ENCODE results near the gene LIN7C.
"Not testable (repeated sequence)": the region's sequence is repeated elsewhere in the genome, so short reads cannot be mapped to it uniquely, and the experiment has no call there.

Gene LIN7C

GRCh38 chr11:27528712-27529111, 22.1 kb upstream of the LIN7C start:
- H3K9me3 ChIP-seq (replicated peaks; ENCODE audit: low read length) = no peaks in the 10 kb centered on the region
- no peaks in the 10 kb centered on the region for H3K27me3 ChIP-seq (ENCODE audit: control insufficient read depth, insufficient read depth, low read length)
- H3K4me1 ChIP-seq (ENCODE audit: control insufficient read depth, insufficient read depth, low read length) = peaks cover 17% of the 10 kb centered on the region
- no peak overlapping the region for H3K9ac ChIP-seq (ENCODE audit: low read depth, low read length)
- no peak overlapping the region for H3K4me2 ChIP-seq (ENCODE audit: low read length)
- no peaks in the 10 kb centered on the region for H3K36me3 ChIP-seq (ENCODE audit: insufficient read depth, low read length)
- H3K4me3 ChIP-seq (ENCODE audit: low read length) = no peak overlapping the region

GRCh38 chr11:27526535-27526934, 20.0 kb upstream of the LIN7C start:
- Histone ChIP-seq H3K27me3 (ENCODE audit: control insufficient read depth, insufficient read depth, low read length) (no peaks in the 10 kb centered on the region), H3K9ac (ENCODE audit: low read depth, low read length) (no peak overlapping the region), H3K36me3 (ENCODE audit: insufficient read depth, low read length) (no peaks in the 10 kb centered on the region), H3K9me3 (replicated peaks; ENCODE audit: low read length) (no peaks in the 10 kb centered on the region), H3K4me2 (ENCODE audit: low read length) (no peak overlapping the region), H3K4me1 (ENCODE audit: control insufficient read depth, insufficient read depth, low read length) (peaks cover 5% of the 10 kb centered on the region), H3K4me3 (ENCODE audit: low read length) (no peak overlapping the region)

GRCh38 chr11:27525824-27526516, 19.4 kb upstream of the LIN7C start:
- Histone ChIP-seq H3K9me3 (replicated peaks; ENCODE audit: low read length) (no peaks in the 10 kb centered on the region), H3K4me1 (ENCODE audit: control insufficient read depth, insufficient read depth, low read length) (peaks cover 5% of the 10 kb centered on the region), H3K4me3 (ENCODE audit: low read length) (no peak overlapping the region), H3K4me2 (ENCODE audit: low read length) (no peak overlapping the region), H3K36me3 (ENCODE audit: insufficient read depth, low read length) (no peaks in the 10 kb centered on the region), H3K27me3 (ENCODE audit: control insufficient read depth, insufficient read depth, low read length) (no peaks in the 10 kb centered on the region), H3K9ac (ENCODE audit: low read depth, low read length) (no peak overlapping the region)

GRCh38 chr11:27524155-27524554, 17.6 kb upstream of the LIN7C start:
- H3K4me2 ChIP-seq (ENCODE audit: low read length) = no peak overlapping the region
- H3K4me1 ChIP-seq (ENCODE audit: control insufficient read depth, insufficient read depth, low read length) = peaks cover 5% of the 10 kb centered on the region
- no peaks in the 10 kb centered on the region for H3K27me3 ChIP-seq (ENCODE audit: control insufficient read depth, insufficient read depth, low read length)
- no peaks in the 10 kb centered on the region for H3K9me3 ChIP-seq (replicated peaks; ENCODE audit: low read length)
- no peak overlapping the region for H3K4me3 ChIP-seq (ENCODE audit: low read length)
- no peak overlapping the region for H3K9ac ChIP-seq (ENCODE audit: low read depth, low read length)
- H3K36me3 ChIP-seq (ENCODE audit: insufficient read depth, low read length) = no peaks in the 10 kb centered on the region

- no peaks in the 10 kb centered on the region for H3K27me3 ChIP-seq (ENCODE audit: control insufficient read depth, insufficient read depth, low read length)
- no peaks in the 10 kb centered on the region for H3K9me3 ChIP-seq (replicated peaks; ENCODE audit: low read length)
- H3K4me1 ChIP-seq (ENCODE audit: control insufficient read depth, insufficient read depth, low read length) = peaks cover 5% of the 10 kb centered on the region
- H3K4me3 ChIP-seq (ENCODE audit: low read length) = no peak overlapping the region
- H3K9ac ChIP-seq (ENCODE audit: low read depth, low read length) = no peak overlapping the region
- H3K36me3 ChIP-seq (ENCODE audit: insufficient read depth, low read length) = no peaks in the 10 kb centered on the region
- H3K4me2 ChIP-seq (ENCODE audit: low read length) = no peak overlapping the region
Observed at GRCh38 chr11:27520226-27520625, 13.7 kb upstream of the LIN7C start.

GRCh38 chr11:27518518-27518917, 11.9 kb upstream of the LIN7C start:
- H3K27me3 ChIP-seq (ENCODE audit: control insufficient read depth, insufficient read depth, low read length) = no peaks in the 10 kb centered on the region
- no peaks in the 10 kb centered on the region for H3K9me3 ChIP-seq (replicated peaks; ENCODE audit: low read length)
- no peaks in the 10 kb centered on the region for H3K36me3 ChIP-seq (ENCODE audit: insufficient read depth, low read length)
- H3K4me1 ChIP-seq (ENCODE audit: control insufficient read depth, insufficient read depth, low read length) = peaks cover 10% of the 10 kb centered on the region
- no peak overlapping the region for H3K4me3 ChIP-seq (ENCODE audit: low read length)
- no peak overlapping the region for H3K4me2 ChIP-seq (ENCODE audit: low read length)
- no peak overlapping the region for H3K9ac ChIP-seq (ENCODE audit: low read depth, low read length)

- not testable (repeated sequence) for H3K9me3 ChIP-seq (replicated peaks; ENCODE audit: low read length); H3K4me3 ChIP-seq (ENCODE audit: low read length); H3K27me3 ChIP-seq (ENCODE audit: control insufficient read depth, insufficient read depth, low read length); H3K36me3 ChIP-seq (ENCODE audit: insufficient read depth, low read length); H3K9ac ChIP-seq (ENCODE audit: low read depth, low read length); H3K4me2 ChIP-seq (ENCODE audit: low read length)
- peaks cover 11% of the 10 kb centered on the region for H3K4me1 ChIP-seq (ENCODE audit: control insufficient read depth, insufficient read depth, low read length)
Observed at GRCh38 chr11:27517490-27517889, 10.9 kb upstream of the LIN7C start.

GRCh38 chr11:27514558-27514957, 8.0 kb upstream of the LIN7C start:
- Histone ChIP-seq H3K4me1 (ENCODE audit: control insufficient read depth, insufficient read depth, low read length) (peaks cover 11% of the 10 kb centered on the region), H3K27me3 (ENCODE audit: control insufficient read depth, insufficient read depth, low read length) (no peaks in the 10 kb centered on the region), H3K4me3 (ENCODE audit: low read length) (peak overlapping the region; percentile 32), H3K9me3 (replicated peaks; ENCODE audit: low read length) (no peaks in the 10 kb centered on the region), H3K36me3 (ENCODE audit: insufficient read depth, low read length) (no peaks in the 10 kb centered on the region), H3K4me2 (ENCODE audit: low read length) (peak overlapping the region; percentile 59), H3K9ac (ENCODE audit: low read depth, low read length) (no peak overlapping the region)

GRCh38 chr11:27514076-27514475, 7.5 kb upstream of the LIN7C start:
- no peaks in the 10 kb centered on the region for H3K27me3 ChIP-seq (ENCODE audit: control insufficient read depth, insufficient read depth, low read length)
- H3K4me2 ChIP-seq (ENCODE audit: low read length) = peak overlapping the region; percentile 59
- H3K9ac ChIP-seq (ENCODE audit: low read depth, low read length) = no peak overlapping the region
- no peaks in the 10 kb centered on the region for H3K36me3 ChIP-seq (ENCODE audit: insufficient read depth, low read length)
- peaks cover 11% of the 10 kb centered on the region for H3K4me1 ChIP-seq (ENCODE audit: control insufficient read depth, insufficient read depth, low read length)
- peak overlapping the region; percentile 32 for H3K4me3 ChIP-seq (ENCODE audit: low read length)
- no peaks in the 10 kb centered on the region for H3K9me3 ChIP-seq (replicated peaks; ENCODE audit: low read length)

- H3K9ac ChIP-seq (ENCODE audit: low read depth, low read length) = no peak overlapping the region
- H3K36me3 ChIP-seq (ENCODE audit: insufficient read depth, low read length) = no peaks in the 10 kb centered on the region
- H3K9me3 ChIP-seq (replicated peaks; ENCODE audit: low read length) = no peaks in the 10 kb centered on the region
- H3K4me1 ChIP-seq (ENCODE audit: control insufficient read depth, insufficient read depth, low read length) = peaks cover 11% of the 10 kb centered on the region
- H3K4me2 ChIP-seq (ENCODE audit: low read length) = no peak overlapping the region
- no peak overlapping the region for H3K4me3 ChIP-seq (ENCODE audit: low read length)
- no peaks in the 10 kb centered on the region for H3K27me3 ChIP-seq (ENCODE audit: control insufficient read depth, insufficient read depth, low read length)
Observed at GRCh38 chr11:27513389-27513788, 6.8 kb upstream of the LIN7C start.

GRCh38 chr11:27512238-27512637, 5.7 kb upstream of the LIN7C start:
- Histone ChIP-seq H3K9me3 (replicated peaks; ENCODE audit: low read length) (no peaks in the 10 kb centered on the region), H3K27me3 (ENCODE audit: control insufficient read depth, insufficient read depth, low read length) (no peaks in the 10 kb centered on the region), H3K9ac (ENCODE audit: low read depth, low read length) (no peak overlapping the region), H3K4me3 (ENCODE audit: low read length) (no peak overlapping the region), H3K36me3 (ENCODE audit: insufficient read depth, low read length) (no peaks in the 10 kb centered on the region), H3K4me2 (ENCODE audit: low read length) (no peak overlapping the region), H3K4me1 (ENCODE audit: control insufficient read depth, insufficient read depth, low read length) (peaks cover 17% of the 10 kb centered on the region)

- Histone ChIP-seq H3K4me2 (ENCODE audit: low read length) (no peak overlapping the region), H3K36me3 (ENCODE audit: insufficient read depth, low read length) (no peaks in the 10 kb centered on the region), H3K9ac (ENCODE audit: low read depth, low read length) (no peak overlapping the region), H3K4me1 (ENCODE audit: control insufficient read depth, insufficient read depth, low read length) (peaks cover 26% of the 10 kb centered on the region), H3K4me3 (ENCODE audit: low read length) (no peak overlapping the region), H3K9me3 (replicated peaks; ENCODE audit: low read length) (no peaks in the 10 kb centered on the region), H3K27me3 (ENCODE audit: control insufficient read depth, insufficient read depth, low read length) (no peaks in the 10 kb centered on the region)
Observed at GRCh38 chr11:27509908-27510307, 3.3 kb upstream of the LIN7C start.
